ENCODE data around the gene ADAMTSL5.
"Not testable (repeated sequence)": the region's sequence is repeated elsewhere in the genome, so short reads cannot be mapped to it uniquely, and the experiment has no call there.

ADAMTSL5 gene

GRCh38 chr19:1511318-1512317, 1.2 kb downstream of the ADAMTSL5 start:
- no peak for DNase-seq

- no peak for DNase-seq
These were observed 2.0 kb downstream of the ADAMTSL5 start for GRCh38 chr19:1510807-1511206.

GRCh38 chr19:1510442-1510806, 2.4 kb downstream of the ADAMTSL5 start:
- DNase-seq, result no peak

GRCh38 chr19:1509602-1510441, 3.0 kb downstream of the ADAMTSL5 start:
- no peak for DNase-seq

GRCh38 chr19:1508507-1508856, 4.3 kb downstream of the ADAMTSL5 start:
- DNase-seq, result no peak

DNA sequence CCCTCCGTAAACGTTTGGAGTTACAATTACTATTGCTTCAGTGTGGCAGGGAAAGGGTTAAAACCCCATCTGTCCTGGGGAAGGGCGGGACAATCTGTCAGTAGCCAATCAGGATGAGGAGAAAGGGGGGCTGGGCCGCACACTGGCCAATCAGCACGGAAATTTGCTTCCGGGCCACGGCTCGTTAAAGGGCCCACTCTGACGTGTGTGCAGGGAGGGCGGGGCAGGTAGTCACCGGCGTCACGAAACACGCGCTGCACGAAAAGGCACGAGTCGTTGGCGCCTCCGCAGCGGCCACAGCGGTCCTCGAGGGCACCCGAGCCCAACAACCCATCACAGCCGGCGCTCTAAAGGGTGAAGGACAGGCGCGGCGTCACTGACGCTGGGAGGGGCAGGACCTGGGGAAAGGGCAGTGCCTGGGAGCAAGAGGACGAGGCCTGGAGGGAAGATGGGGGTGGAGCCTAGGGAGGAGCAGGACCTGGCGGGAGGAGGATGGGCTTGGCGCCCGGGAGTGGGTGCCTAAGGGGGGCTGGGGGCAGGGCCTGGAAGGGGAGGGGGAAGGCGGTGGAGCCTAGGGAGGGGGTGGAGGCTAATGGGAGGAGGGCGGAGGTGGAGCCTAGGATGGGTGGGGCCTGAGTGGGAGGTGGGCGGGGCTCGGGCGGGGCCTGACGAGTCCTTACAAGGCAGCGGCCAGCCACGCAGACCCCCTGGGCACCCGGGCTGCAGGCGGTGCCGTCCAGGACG, 4.9 kb downstream of the ADAMTSL5 start:
- DNase-seq, result peak; percentile 89 to 93

- no peak for DNase-seq
These were observed 5.6 kb downstream of the ADAMTSL5 start for GRCh38 chr19:1507192-1507660.

DNA sequence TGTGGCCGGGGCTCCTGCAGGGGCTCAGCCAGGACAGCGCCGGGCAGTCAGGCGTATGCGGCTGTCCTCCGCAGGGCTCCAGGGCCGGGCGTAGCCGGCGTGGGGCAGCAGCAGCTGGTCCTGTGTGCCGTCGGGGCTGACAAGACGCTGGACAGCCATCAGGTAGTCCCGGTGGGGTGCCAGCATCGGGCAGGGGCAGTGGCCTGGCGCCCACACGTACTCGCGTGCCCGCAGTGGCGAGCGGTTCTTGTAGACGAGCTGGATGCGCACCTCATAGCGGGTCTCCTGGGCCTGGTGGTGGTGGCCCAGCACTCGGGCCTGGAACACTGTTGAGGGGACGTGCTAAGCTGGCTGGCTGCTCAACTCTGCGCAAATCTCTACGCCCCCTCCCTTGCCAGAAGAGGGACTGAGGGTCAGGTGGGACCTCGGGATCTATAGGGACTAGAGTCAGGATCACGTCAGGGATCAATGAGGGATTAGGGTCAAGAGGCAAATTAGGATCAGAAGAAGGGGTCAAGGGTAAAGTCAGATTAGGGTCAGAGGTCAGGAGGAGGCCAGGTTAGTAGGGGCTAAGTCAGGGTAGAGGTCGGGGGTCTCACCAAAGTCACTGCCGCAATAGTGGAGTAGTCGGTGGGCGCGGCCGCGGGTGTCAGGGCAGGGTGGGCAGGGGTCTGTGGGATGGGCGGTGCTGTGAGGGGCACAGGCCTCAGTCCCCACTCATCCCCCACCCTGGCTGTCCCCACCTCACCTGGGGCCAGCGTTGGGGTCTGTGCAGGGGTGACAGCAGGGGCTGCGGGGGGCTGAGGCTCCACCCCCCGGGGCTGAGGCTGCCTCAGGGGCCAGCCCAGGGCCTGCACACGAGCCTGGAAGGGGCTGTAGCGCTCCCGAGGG, 6.6 kb downstream of the ADAMTSL5 start:
- no peak for DNase-seq

DNA sequence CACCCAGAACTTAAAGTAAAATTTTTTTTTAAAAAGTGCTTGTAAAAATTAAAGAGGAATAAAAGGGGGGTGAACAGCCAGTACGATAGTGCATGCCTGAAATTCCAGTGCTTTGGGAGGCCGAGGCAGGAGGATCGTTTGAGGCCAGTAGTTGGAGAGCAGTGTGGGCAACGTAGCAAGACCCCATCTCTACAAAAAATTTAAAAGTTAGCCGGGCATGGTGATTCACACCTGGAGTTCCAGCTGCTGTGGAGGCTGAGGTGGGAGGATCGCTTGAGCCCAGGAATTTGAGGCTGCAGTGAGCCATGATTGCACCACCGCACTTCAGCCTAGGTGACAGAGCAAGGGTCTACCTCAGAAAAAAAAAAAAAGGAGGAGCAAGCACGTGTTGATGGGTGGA, 7.8 kb downstream of the ADAMTSL5 start:
- DNase-seq, result no peak

- DNase-seq, result no peak
These were observed 8.7 kb downstream of the ADAMTSL5 start for GRCh38 chr19:1503925-1504773.

DNA sequence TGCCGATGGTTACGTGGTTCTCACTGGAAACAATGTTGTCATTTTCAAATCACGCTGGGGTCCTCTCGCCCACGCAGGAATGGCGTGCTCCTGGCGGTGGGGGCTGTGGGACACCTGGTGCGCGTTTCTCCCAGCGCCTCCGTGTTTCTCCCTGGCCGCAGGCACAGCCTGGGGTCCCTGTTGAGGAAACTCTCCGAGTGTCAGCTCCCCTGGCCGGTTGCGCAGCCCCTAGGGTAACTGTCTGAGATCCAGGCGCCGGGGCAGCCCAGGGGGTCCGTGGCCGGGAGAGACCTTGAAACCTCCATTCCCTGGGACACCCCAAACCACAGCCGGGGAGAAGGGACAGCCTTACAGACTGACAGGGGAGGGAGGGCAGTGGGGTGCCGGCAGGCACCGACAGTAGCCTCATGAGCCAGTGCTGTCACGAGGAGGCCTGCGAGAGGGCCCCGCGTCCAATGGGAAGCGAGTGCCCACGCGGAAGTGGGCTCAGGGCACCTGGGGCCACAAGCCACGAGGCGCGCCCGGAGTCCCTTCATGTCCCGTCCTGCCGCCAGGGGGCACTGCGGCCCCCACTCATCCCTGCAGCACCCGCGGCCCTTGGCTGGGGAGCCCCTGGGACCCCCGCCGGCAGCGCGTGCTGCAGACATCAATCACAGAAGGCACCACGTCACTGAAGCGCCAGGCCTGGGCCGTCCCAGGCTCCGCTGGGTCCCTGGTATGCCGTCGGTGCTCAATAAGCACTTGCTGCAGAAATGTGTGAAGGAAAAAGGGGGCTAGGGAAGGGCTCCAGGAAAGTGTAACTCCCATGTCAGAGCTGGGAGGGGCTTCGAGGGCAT, 9.5 kb downstream of the ADAMTSL5 start:
- peak; percentile 79 to 82 for DNase-seq

GRCh38 chr19:1502433-1503088, 10.3 kb downstream of the ADAMTSL5 start:
- no peak for DNase-seq

- DNase-seq, result no peak
These were observed 11.6 kb downstream of the ADAMTSL5 start for GRCh38 chr19:1501200-1501595.

GRCh38 chr19:1499231-1499630, 13.6 kb downstream of the ADAMTSL5 start:
- not testable (repeated sequence) for DNase-seq

GRCh38 chr19:1497578-1498235, 15.1 kb downstream of the ADAMTSL5 start:
- no peak for DNase-seq

GRCh38 chr19:1496714-1497577, 15.9 kb downstream of the ADAMTSL5 start:
- no peak for DNase-seq

- no peak for DNase-seq
These were observed 16.8 kb downstream of the ADAMTSL5 start for GRCh38 chr19:1495799-1496713.

All from stimulated activated CD4-positive, alpha-beta T cell treated with anti-CD3 and anti-CD28 coated beads, Interleukin-2, amount 100 ng/mL, for 24 hours (primary cell).